Lung (tissue), 12 donors: ENCODE results near the gene CMIP. TPM values are rescaled to one million over a fixed set of nuclear protein-coding genes. Genes with fewer than 3 reads are reported as not detected.

Experiments used
- ATAC-seq: fragments of 200-7000 bp; cut with Tn5 transposase; one replicate; pipeline ENCODE4 v1.9.1; 2020; ENCODE audit warnings: moderate number of reproducible peaks; ENCODE audit not compliant: insufficient read depth, low FRiP score
- DNase-seq, 3 donors: peaks; one replicate each; pipeline ENCODE4 v3.0.0-alpha.2; 2013 to 2017
- H3K27ac ChIP-seq, 2 donors: one replicate each; pipeline ENCODE4 v1.5.1; 2013; ENCODE audit warnings: mild to moderate bottlenecking in 2 of 2, moderate library complexity in 2 of 2, control low read depth in 1 of 2, inconsistent platforms in 1 of 2, low read depth in 1 of 2, low read length in 1 of 2
- H3K27me3 ChIP-seq, 3 donors: one replicate each; pipeline ENCODE4 v1.5.1; 2013; ENCODE audit warnings: low read length in 2 of 3; ENCODE audit not compliant: control insufficient read depth in 3 of 3, insufficient read depth in 3 of 3
- H3K36me3 ChIP-seq, 4 donors: one replicate each; pipeline ENCODE4 v1.5.1; 2013; ENCODE audit warnings: low read length in 4 of 4, mild to moderate bottlenecking in 1 of 4, moderate library complexity in 1 of 4; ENCODE audit not compliant: control insufficient read depth in 4 of 4, insufficient read depth in 4 of 4
- H3K4me1 ChIP-seq, 5 donors: one replicate each; pipeline ENCODE4 v1.5.1; 2013; ENCODE audit warnings: low read length in 5 of 5, mild to moderate bottlenecking in 2 of 5, moderate library complexity in 1 of 5; ENCODE audit not compliant: control insufficient read depth in 5 of 5, insufficient read depth in 5 of 5
- H3K4me3 ChIP-seq: one replicate; pipeline ENCODE4 v1.5.1; 2013; ENCODE audit warnings: mild to moderate bottlenecking, control low read depth, moderate library complexity
- H3K9ac ChIP-seq, 2 donors: one replicate each; pipeline ENCODE4 v1.5.1; 2013; ENCODE audit warnings: low read length in 2 of 2, control low read depth in 1 of 2; ENCODE audit not compliant: insufficient read depth in 1 of 2
- H3K9me3 ChIP-seq, 4 donors: one replicate each; pipeline ENCODE4 v1.5.1; 2013; ENCODE audit warnings: low read length in 3 of 4, mild to moderate bottlenecking in 1 of 4, moderate library complexity in 1 of 4; ENCODE audit not compliant: control insufficient read depth in 4 of 4, insufficient read depth in 3 of 4
- CTCF ChIP-seq: IDR thresholded peaks from 2 replicates; pipeline ENCODE4 v1.5.1; 2012; ENCODE audit warnings: mild to moderate bottlenecking; ENCODE audit errors: control extremely low read depth, extremely low read depth
- WGBS, 2 donors: extraction: QIAGEN DNeasy Blood & Tissue Kit; methylation state at CpG; one replicate each; pipeline ENCODE4 v1.1.7; 2013; 5-methylcytosine and 5-hydroxymethylcytosine counted together
- polyA plus RNA-seq, 2 donors: library from polyadenylated mRNA; stranded (reverse); fragments of 200-250 nt; gene quantifications; one replicate each; pipeline ENCODE4 v1.2.1, GENCODE V29; 2013
- total RNA-seq, 2 donors: library from RNA; depleted of rRNA in 1 of 2; stranded (reverse); fragments of >200 nt in 1 of 2; gene quantifications; one replicate each; pipeline ENCODE4 v1.2.1, GENCODE V29; 2014 to 2021
- donor health status: control.
- donor health status: control.
- donor health status: Bipolar disorder and iron deficiency.
- donor health status: healthy.
- donor health status: DM: yes; HTN: yes; CAD: no.

Gene CMIP
- total and polyA plus RNA-seq, 4 donors: 11.8 to 80.5 (median 48.6) TPM

DNA sequence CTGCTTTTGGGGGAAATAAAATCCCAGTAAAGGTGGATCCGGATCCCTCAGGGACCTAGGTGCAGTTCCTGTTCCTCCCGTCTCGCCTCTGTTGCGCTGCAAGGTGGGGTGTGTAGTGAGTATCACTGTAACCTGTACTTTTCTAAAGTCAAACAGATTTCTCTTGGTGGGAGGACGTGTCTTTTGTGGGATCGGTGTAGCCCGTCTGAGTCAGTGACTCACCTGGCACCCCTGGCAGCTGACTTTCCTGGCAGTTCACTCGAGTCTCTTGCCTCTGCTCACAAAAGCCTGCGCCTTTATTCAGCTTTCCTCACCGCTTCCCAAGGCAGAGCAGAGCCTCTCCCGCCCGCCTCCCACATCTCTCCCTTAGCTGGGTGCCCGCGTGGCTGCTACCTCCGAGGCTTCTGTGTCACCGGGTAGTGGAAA lies 85.7 kb downstream of the CMIP start:
- peaks cover 0 to 4% (median 1%) of the 10 kb centered on the region in 4 donors for H3K36me3 ChIP-seq
- H3K27ac ChIP-seq: no peak overlapping the region
- no peak for DNase-seq
- H3K9ac ChIP-seq: no peak overlapping the region
- H3K9me3 ChIP-seq: peaks cover 0 to 2% (median 1%) of the 10 kb centered on the region in 4 donors
- H3K4me3 ChIP-seq: no peak overlapping the region
- WGBS, 2 donors: 92 to 98% methylated on average over 16 of the region's 16 CpGs
- H3K4me1 ChIP-seq: peaks cover 3 to 14% (median 11%) of the 10 kb centered on the region in 5 donors
- no peak for ATAC-seq
- TF ChIP-seq CTCF: no peak
- no peaks in the 10 kb centered on the region for H3K27me3 ChIP-seq

DNA sequence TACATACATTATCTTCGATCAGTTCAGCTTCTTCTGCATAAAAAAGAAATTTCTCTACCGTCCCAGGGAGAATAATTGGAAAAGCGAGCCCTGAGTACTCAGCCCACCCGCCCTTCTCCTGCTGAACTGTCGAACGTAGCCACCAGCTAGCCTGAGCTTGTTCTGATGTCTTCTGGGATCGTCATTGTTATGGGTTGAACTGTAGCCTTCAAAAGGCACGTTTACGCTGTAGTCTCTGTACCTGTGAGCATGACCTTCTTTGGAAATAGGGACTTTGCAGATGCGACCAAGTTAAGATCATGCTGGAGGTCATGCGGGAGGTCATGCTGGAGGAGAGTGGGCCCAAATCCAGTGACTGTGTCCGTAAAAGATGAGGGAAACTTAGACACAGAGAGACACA lies 86.2 kb downstream of the CMIP start:
- H3K9ac ChIP-seq: no peak overlapping the region
- peaks cover 0 to 4% (median 1%) of the 10 kb centered on the region in 4 donors for H3K36me3 ChIP-seq
- WGBS, 2 donors: 94 to 95% methylated on average over 12 of the region's 12 CpGs
- H3K4me1 ChIP-seq: peaks cover 3 to 14% (median 11%) of the 10 kb centered on the region in 5 donors
- H3K27ac ChIP-seq: no peak overlapping the region
- no peak for TF ChIP-seq CTCF
- ATAC-seq: no peak
- H3K4me3 ChIP-seq: no peak overlapping the region
- H3K9me3 ChIP-seq: peaks cover 0 to 2% (median 1%) of the 10 kb centered on the region in 4 donors
- DNase-seq: no peak
- H3K27me3 ChIP-seq: no peaks in the 10 kb centered on the region

DNA sequence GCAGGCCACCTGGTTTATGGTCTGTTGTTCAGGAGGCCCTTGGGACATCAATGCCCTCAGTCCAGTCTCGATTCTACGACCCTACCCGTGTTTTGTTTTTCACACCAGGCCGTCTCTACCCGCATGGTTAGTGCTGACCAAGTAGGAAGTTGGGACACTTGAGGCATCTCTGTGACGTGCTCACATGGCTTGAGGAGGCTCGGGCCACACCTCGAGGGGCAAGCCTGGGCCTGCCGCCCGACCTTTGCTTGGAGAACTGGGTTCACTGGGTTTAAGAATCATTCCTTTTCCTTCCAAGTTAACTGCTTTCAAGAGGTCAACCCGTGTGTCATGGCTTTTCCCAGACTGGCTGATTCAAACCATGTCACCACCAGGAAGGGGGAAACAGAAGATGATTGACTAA lies 86.8 kb downstream of the CMIP start:
- no peak for TF ChIP-seq CTCF
- ATAC-seq: no peak
- H3K27me3 ChIP-seq: no peaks in the 10 kb centered on the region
- H3K4me1 ChIP-seq: peaks cover 3 to 11% (median 10%) of the 10 kb centered on the region in 5 donors
- peaks cover 0 to 2% (median 1%) of the 10 kb centered on the region in 4 donors for H3K9me3 ChIP-seq
- no peak overlapping the region for H3K9ac ChIP-seq
- H3K4me3 ChIP-seq: no peak overlapping the region
- 59 to 69% methylated on average over 11 of the region's 11 CpGs for WGBS, 2 donors
- no peak overlapping the region for H3K27ac ChIP-seq
- no peak for DNase-seq
- H3K36me3 ChIP-seq: peaks cover 0 to 4% (median 1%) of the 10 kb centered on the region in 4 donors
